Neuronal stem cell (in vitro differentiated cells): ENCODE measurements around the gene TRUB1.

Source experiments
- DNase-seq: peaks from one replicate; pipeline ENCODE4 v3.0.0-alpha.2; 2013; ENCODE audit warnings: low spot score
- H2AFZ ChIP-seq: one replicate; pipeline ENCODE4 v1.6.1; 2013; ENCODE audit warnings: mild to moderate bottlenecking, low read length, inconsistent platforms
- H2AK5ac ChIP-seq: 2 replicates; pipeline ENCODE4 v1.6.1; 2013; ENCODE audit warnings: low read depth, mild to moderate bottlenecking, inconsistent platforms, low read length, moderate library complexity, mixed read lengths
- H2BK120ac ChIP-seq: 2 replicates; pipeline ENCODE4 v1.6.1; 2013; ENCODE audit warnings: low read depth, mild to moderate bottlenecking, inconsistent platforms, low read length, moderate library complexity, mixed read lengths
- H2BK12ac ChIP-seq: one replicate; pipeline ENCODE4 v1.6.1; 2013; ENCODE audit warnings: low read length, inconsistent platforms
- H2BK15ac ChIP-seq: 2 replicates; pipeline ENCODE4 v1.6.1; 2013; ENCODE audit warnings: mild to moderate bottlenecking, low read length, inconsistent platforms, mixed read lengths
- H2BK5ac ChIP-seq: one replicate; pipeline ENCODE4 v1.6.1; 2013; ENCODE audit warnings: inconsistent platforms, mild to moderate bottlenecking, low read length, moderate library complexity
- H3K14ac ChIP-seq: one replicate; pipeline ENCODE4 v1.6.1; 2013; ENCODE audit warnings: low read length, inconsistent platforms
- H3K18ac ChIP-seq: 2 replicates; pipeline ENCODE4 v1.6.1; 2013; ENCODE audit warnings: low read length, inconsistent platforms
- H3K23ac ChIP-seq: 2 replicates; pipeline ENCODE4 v1.6.1; 2013; ENCODE audit warnings: low read depth, mild to moderate bottlenecking, mixed read lengths, low read length, inconsistent platforms; ENCODE audit not compliant: poor library complexity
- H3K27ac ChIP-seq: replicated peaks from 3 replicates; pipeline ENCODE4 v1.5.1; 2013; ENCODE audit warnings: low read length, inconsistent platforms
- H3K27me3 ChIP-seq, 3 experiments: 2 replicates each; pipeline ENCODE4 v1.6.1; 2013; ENCODE audit warnings: low read length in 3 of 3, mild to moderate bottlenecking in 2 of 3, inconsistent platforms in 1 of 3, low read depth in 1 of 3, mixed read lengths in 1 of 3, moderate library complexity in 1 of 3; ENCODE audit not compliant: control insufficient read depth in 3 of 3, insufficient read depth in 3 of 3
- H3K36me3 ChIP-seq, 2 donors: replicated peaks in 1 of 2; 2 replicates each; pipeline ENCODE4 v1.6.1; 2013; ENCODE audit warnings: low read length in 2 of 2; ENCODE audit not compliant: control insufficient read depth in 2 of 2, insufficient read depth in 2 of 2
- H3K4ac ChIP-seq: 2 replicates; pipeline ENCODE4 v1.6.1; 2013; ENCODE audit warnings: inconsistent platforms, mild to moderate bottlenecking, low read length, moderate library complexity
- H3K4me1 ChIP-seq, 2 donors: 1 replicate in 1 of 2; 2 replicates in 1 of 2; pipeline ENCODE4 v1.6.1; 2013; ENCODE audit warnings: low read length in 2 of 2, low read depth in 1 of 2; ENCODE audit not compliant: control insufficient read depth in 2 of 2, insufficient read depth in 1 of 2
- H3K4me2 ChIP-seq: one replicate; pipeline ENCODE4 v1.6.1; 2013; ENCODE audit warnings: mild to moderate bottlenecking, low read length, inconsistent platforms; ENCODE audit not compliant: insufficient read depth, poor library complexity, severe bottlenecking
- H3K4me3 ChIP-seq, 2 donors: 2 replicates each; pipeline ENCODE4 v1.5.1; 2013; ENCODE audit warnings: low read length in 2 of 2, mild to moderate bottlenecking in 2 of 2, inconsistent platforms in 1 of 2, moderate library complexity in 1 of 2
- H3K79me1 ChIP-seq: one replicate; pipeline ENCODE4 v1.6.1; 2013; ENCODE audit warnings: low read depth, mild to moderate bottlenecking, inconsistent platforms, low read length, moderate library complexity
- H3K9ac ChIP-seq: one replicate; pipeline ENCODE4 v1.6.1; 2013; ENCODE audit warnings: mild to moderate bottlenecking, low read depth, low read length, inconsistent platforms; ENCODE audit not compliant: poor library complexity
- H3K9me3 ChIP-seq, 2 donors: replicated peaks in 1 of 2; 2 replicates each; pipeline versions ENCODE3 to v1.6.1; 2013; ENCODE audit warnings: low read length in 2 of 2, mild to moderate bottlenecking in 2 of 2, inconsistent platforms in 1 of 2, low read depth in 1 of 2, mixed read lengths in 1 of 2, moderate library complexity in 1 of 2; ENCODE audit not compliant: control insufficient read depth in 2 of 2, insufficient read depth in 1 of 2
- H4K8ac ChIP-seq: one replicate; pipeline ENCODE4 v1.6.1; 2013; ENCODE audit warnings: low read depth, mild to moderate bottlenecking, inconsistent platforms, low read length, moderate library complexity
- H4K91ac ChIP-seq: one replicate; pipeline ENCODE4 v1.6.1; 2013; ENCODE audit warnings: low read length, low read depth, mild to moderate bottlenecking, inconsistent platforms; ENCODE audit not compliant: poor library complexity
- WGBS, 2 donors: extraction: QIAGEN DNeasy Blood & Tissue Kit; methylation state at CpG; one replicate each; pipeline ENCODE4 v1.1.7; 2013; ENCODE audit warnings: missing lambda C conversion rate in 2 of 2, mixed read lengths in 1 of 2; ENCODE audit not compliant: insufficient read length in 2 of 2, insufficient replicate concordance in 1 of 2; ENCODE audit errors: extremely low coverage in 2 of 2; 5-methylcytosine and 5-hydroxymethylcytosine counted together

Gene TRUB1

DNA sequence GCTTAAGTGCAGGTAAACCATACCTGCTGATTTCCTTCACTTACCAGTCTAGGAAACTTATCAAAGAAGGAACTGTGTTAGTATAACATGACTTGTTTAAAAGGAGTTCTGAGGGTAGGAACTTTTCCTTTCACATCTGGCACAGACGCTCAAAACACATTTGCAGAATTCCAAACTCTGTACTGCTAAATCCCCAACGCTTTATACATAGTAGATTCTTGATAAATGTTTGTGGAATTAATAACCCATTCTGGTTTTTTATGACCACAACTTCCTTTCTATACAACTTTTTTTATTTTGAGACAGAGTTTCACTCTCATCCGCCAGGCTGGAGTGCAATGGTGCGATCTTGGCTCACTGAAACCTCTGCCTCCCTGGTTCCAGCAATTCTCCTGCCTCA, 7.7 kb upstream of the TRUB1 start:
- H3K9me3 ChIP-seq = peaks cover 4 to 5% of the 10 kb centered on the region in 2 donors
- no peak overlapping the region for H3K4ac ChIP-seq
- H4K8ac ChIP-seq = no peak overlapping the region
- H3K23ac ChIP-seq = no peak overlapping the region
- H3K27ac ChIP-seq = no peak overlapping the region
- H3K4me2 ChIP-seq = no peak overlapping the region
- H2BK5ac ChIP-seq = no peak overlapping the region
- H3K4me3 ChIP-seq = no peak overlapping the region
- H2AK5ac ChIP-seq = no peak overlapping the region
- no peak overlapping the region for H3K9ac ChIP-seq
- no peak overlapping the region for H2AFZ ChIP-seq
- DNase-seq = no peak
- WGBS, 2 donors = no CpG with 5 or more reads among the region's 4 CpGs
- H3K4me1 ChIP-seq = peaks cover 0 to 2% of the 10 kb centered on the region in 2 donors
- no peaks in the 10 kb centered on the region for H3K36me3 ChIP-seq
- H3K27me3 ChIP-seq = no peaks in the 10 kb centered on the region
- no peak overlapping the region for H3K18ac ChIP-seq
- H3K14ac ChIP-seq = no peak overlapping the region
- H2BK15ac ChIP-seq = no peak overlapping the region
- H4K91ac ChIP-seq = no peak overlapping the region
- H3K79me1 ChIP-seq = no peaks in the 10 kb centered on the region
- H2BK120ac ChIP-seq = no peak overlapping the region
- H2BK12ac ChIP-seq = no peak overlapping the region

DNA sequence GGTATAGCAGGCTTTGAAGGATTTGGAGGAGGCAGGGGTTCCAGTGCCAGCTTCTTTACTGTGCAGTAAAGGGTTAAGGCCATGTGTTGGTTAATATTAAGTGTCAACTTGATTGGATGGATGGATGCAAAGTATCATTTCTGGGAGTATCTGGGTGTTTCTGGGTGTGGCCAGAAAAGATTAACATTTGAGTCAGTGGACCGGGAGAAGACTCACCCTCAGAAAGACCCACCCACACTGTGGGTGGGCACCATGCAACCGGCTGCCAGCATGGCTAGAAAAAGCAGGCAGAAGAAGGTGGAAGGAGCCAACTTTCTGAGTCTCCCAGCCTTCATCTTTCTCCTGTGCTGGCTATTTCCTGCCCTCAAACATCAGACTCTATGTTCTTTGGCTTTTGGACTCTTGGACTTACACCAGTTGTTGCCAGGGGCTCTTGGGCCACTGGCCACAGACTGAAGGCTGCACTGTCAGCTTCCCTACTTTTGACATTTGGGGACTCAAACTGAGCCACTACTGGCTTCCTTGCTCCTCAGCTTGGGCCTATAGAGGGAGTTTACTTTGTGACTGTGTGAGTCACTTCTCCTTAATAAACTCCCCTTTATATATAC, 6.8 kb upstream of the TRUB1 start:
- H2BK120ac ChIP-seq = no peak overlapping the region
- H3K23ac ChIP-seq = no peak overlapping the region
- H2AK5ac ChIP-seq = no peak overlapping the region
- H3K27me3 ChIP-seq = no peaks in the 10 kb centered on the region
- no CpG with 5 or more reads among the region's 2 CpGs for WGBS, 2 donors
- H3K14ac ChIP-seq = no peak overlapping the region
- peaks cover 4 to 5% of the 10 kb centered on the region in 2 donors for H3K9me3 ChIP-seq
- no peaks in the 10 kb centered on the region for H3K36me3 ChIP-seq
- H2BK12ac ChIP-seq = no peak overlapping the region
- no peak overlapping the region for H3K4me3 ChIP-seq
- H2BK15ac ChIP-seq = no peak overlapping the region
- H3K4ac ChIP-seq = no peak overlapping the region
- H4K8ac ChIP-seq = no peak overlapping the region
- H3K9ac ChIP-seq = no peak overlapping the region
- no peaks in the 10 kb centered on the region for H3K79me1 ChIP-seq
- H2BK5ac ChIP-seq = no peak overlapping the region
- H3K18ac ChIP-seq = no peak overlapping the region
- H4K91ac ChIP-seq = no peak overlapping the region
- no peak overlapping the region for H2AFZ ChIP-seq
- no peak for DNase-seq
- no peak overlapping the region for H3K4me2 ChIP-seq
- H3K4me1 ChIP-seq = no peaks in the 10 kb centered on the region
- no peak overlapping the region for H3K27ac ChIP-seq

DNA sequence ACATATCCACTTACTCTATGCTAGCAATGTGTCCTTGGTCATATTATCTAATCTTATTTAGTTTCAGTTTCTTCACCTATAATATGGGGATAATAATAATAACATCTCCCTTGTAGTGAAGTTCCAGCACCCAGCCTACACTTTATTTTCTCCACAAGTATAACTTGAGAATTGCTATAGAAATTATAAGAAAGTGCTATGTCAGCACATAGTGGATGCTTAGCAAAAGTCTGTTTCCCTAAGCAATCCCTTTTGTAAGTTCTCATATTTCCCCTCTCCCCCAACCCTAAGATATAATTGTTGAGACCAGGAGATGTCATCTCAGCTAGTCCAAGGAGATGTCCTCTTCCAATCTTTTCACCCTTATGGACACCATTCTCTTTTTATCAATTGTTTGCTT, 5.8 kb upstream of the TRUB1 start:
- H2BK120ac ChIP-seq = no peak overlapping the region
- no peak overlapping the region for H3K18ac ChIP-seq
- DNase-seq = no peak
- H4K91ac ChIP-seq = no peak overlapping the region
- no peaks in the 10 kb centered on the region for H3K79me1 ChIP-seq
- no peak overlapping the region for H3K14ac ChIP-seq
- no peak overlapping the region for H3K27ac ChIP-seq
- no peaks in the 10 kb centered on the region for H3K27me3 ChIP-seq
- H4K8ac ChIP-seq = no peak overlapping the region
- no peak overlapping the region for H2AFZ ChIP-seq
- H3K36me3 ChIP-seq = no peaks in the 10 kb centered on the region
- H2BK12ac ChIP-seq = no peak overlapping the region
- no peak overlapping the region for H3K23ac ChIP-seq
- H2BK15ac ChIP-seq = no peak overlapping the region
- H3K4ac ChIP-seq = no peak overlapping the region
- H3K9me3 ChIP-seq = peaks cover 5 to 6% of the 10 kb centered on the region in 2 donors
- no peaks in the 10 kb centered on the region for H3K4me1 ChIP-seq
- no peak overlapping the region for H2BK5ac ChIP-seq
- no peak overlapping the region for H2AK5ac ChIP-seq
- H3K4me3 ChIP-seq = no peak overlapping the region
- H3K9ac ChIP-seq = no peak overlapping the region
- H3K4me2 ChIP-seq = no peak overlapping the region

DNA sequence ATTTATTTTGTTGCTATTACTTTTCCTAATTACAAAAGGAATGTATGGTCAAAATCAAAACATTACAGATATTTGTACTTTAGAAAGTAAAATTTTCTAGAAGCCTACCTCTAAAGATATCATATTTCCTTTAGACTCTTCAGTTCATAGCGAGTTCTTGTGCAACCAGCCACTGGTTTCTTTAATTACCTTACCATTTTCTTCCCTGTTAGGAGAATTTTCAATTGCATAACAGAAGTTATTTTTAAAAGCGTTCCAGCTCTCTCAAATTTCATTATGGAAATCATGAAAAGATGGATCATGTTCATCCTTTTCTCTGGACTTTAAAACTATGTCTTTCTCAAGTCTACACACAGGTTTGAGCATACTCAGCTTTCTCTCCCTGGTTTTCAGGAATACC, 5.0 kb upstream of the TRUB1 start:
- Histone ChIP-seq H3K27me3 (no peaks in the 10 kb centered on the region), H3K4me3 (no peak overlapping the region), H3K14ac (no peak overlapping the region), H3K23ac (no peak overlapping the region), H4K8ac (no peak overlapping the region), H3K9me3 (peaks cover 5 to 6% of the 10 kb centered on the region in 2 donors), H2BK5ac (no peak overlapping the region), H4K91ac (no peak overlapping the region), H2AK5ac (no peak overlapping the region), H3K4me2 (no peak overlapping the region), H2BK12ac (no peak overlapping the region), H2AFZ (no peak overlapping the region), H3K4ac (no peak overlapping the region), H3K79me1 (no peaks in the 10 kb centered on the region), H3K27ac (no peak overlapping the region), H2BK120ac (no peak overlapping the region), H3K9ac (no peak overlapping the region), H3K4me1 (no peaks in the 10 kb centered on the region), H3K18ac (no peak overlapping the region), H2BK15ac (no peak overlapping the region), H3K36me3 (no peaks in the 10 kb centered on the region)
- DNase-seq = no peak
- WGBS, 2 donors = no CpG with 5 or more reads among the region's 2 CpGs
